Astrocyte of the spinal cord (primary cell): ENCODE results near the gene ADARB1.
A peak's percentile ranks its signal among the peaks of the same experiment; 100 is the strongest.

Source experiments
- DNase-seq: peaks from one replicate; pipeline ENCODE4 v3.0.0; 2011; ENCODE audit warnings: low read depth, low spot score
- H3K4me3 ChIP-seq: 2 replicates; pipeline ENCODE4 v1.5.1; 2011; ENCODE audit warnings: low read depth, mild to moderate bottlenecking, low read length, moderate library complexity
- in situ Hi-C: cut with HindIII; loops from 2 replicates; pipeline ENCODE4 v1.10.0; 2017; ENCODE audit warnings: low sequenced_read_pairs
- TF ChIP-seq, protein P1 (sequence below): IDR thresholded peaks from 2 replicates; pipeline ENCODE4 v1.5.1; 2012; ENCODE audit warnings: low read depth, mild to moderate bottlenecking, low read length, inconsistent platforms

ADARB1 gene

DNA sequence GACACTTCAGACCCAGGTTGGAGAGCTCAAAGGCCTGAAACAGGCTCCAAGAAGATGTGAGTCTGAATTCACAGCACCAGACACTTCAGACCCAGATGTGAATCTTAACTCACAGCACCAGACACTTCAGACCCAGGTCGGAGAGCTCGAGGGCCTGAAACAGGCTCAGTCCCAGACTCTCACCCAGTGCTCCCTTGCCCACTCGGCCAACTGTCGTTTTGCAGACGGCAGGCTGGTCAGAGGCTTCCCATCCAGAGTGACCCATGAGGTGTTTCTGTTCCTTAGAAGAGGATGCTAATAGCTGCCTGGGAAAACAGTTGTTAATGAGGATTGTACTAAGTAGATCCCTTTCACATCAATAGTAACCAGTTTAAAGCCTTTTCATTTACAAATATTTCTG is 88.4 kb downstream of the ADARB1 start:
- no peak overlapping the region for H3K4me3 ChIP-seq
- in situ Hi-C loops, result no loop called here
- TF ChIP-seq, protein P1, sequence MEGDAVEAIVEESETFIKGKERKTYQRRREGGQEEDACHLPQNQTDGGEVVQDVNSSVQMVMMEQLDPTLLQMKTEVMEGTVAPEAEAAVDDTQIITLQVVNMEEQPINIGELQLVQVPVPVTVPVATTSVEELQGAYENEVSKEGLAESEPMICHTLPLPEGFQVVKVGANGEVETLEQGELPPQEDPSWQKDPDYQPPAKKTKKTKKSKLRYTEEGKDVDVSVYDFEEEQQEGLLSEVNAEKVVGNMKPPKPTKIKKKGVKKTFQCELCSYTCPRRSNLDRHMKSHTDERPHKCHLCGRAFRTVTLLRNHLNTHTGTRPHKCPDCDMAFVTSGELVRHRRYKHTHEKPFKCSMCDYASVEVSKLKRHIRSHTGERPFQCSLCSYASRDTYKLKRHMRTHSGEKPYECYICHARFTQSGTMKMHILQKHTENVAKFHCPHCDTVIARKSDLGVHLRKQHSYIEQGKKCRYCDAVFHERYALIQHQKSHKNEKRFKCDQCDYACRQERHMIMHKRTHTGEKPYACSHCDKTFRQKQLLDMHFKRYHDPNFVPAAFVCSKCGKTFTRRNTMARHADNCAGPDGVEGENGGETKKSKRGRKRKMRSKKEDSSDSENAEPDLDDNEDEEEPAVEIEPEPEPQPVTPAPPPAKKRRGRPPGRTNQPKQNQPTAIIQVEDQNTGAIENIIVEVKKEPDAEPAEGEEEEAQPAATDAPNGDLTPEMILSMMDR, result no peak
- no peak for DNase-seq

DNA sequence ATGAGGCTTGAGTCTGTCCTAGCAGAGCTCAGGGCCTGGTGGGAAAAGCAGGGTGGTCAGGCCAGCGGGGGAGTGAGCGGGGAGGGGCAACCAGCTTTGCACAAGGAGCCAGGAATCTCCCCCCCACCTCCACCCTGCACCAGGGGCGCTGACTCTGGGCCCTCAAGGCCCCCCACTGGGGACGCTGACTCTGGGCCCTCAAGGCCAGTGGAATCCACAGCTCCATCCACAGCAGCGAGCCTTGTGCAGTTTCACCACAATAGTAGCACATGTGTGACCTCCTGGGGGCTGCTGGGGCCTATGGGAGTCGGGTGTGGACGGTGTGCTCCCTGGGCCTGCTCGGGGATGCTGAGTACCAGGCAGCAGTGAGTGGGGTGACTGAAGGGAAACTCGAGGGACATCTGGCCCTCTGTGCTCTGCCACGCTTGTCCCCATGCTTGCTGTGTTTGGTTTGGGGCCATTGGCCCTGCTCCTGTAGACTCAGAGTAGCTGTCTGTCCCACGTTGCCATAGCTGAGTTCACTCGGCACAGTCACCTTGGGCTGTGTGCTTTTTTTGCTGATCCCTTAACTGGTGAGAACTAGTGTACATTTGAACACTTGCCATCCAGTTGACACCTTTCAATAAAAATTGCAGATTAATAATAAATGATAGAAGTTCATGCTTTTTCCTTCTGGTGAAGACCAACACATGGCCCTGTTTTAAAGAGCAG is 89.2 kb downstream of the ADARB1 start:
- TF ChIP-seq, protein P1, result no peak
- no peak overlapping the region for H3K4me3 ChIP-seq
- DNase-seq, result no peak
- in situ Hi-C loops, result no loop called here

DNA sequence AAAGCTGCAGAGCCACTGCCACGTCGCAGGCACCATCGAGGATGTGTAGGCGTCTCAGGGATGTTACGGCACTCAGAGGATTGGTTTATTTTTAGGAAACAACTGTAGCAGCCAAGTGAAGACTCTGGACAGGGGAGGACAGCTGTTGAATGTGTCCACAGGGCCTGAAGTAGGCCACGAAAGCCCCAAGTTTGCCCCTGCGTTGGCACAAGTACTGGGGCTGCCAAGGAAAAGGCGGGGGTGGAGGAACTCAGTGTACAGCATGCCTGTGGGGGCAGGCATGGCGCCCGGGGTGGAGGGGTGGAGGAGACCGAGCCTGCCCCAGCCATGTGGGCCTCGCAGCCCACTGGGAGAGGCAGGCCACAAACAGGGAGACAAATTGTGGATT is 89.7 kb downstream of the ADARB1 start:
- DNase-seq, result no peak
- in situ Hi-C loops, result no loop called here
- H3K4me3 ChIP-seq, result no peak overlapping the region
- TF ChIP-seq, protein P1, result no peak

DNA sequence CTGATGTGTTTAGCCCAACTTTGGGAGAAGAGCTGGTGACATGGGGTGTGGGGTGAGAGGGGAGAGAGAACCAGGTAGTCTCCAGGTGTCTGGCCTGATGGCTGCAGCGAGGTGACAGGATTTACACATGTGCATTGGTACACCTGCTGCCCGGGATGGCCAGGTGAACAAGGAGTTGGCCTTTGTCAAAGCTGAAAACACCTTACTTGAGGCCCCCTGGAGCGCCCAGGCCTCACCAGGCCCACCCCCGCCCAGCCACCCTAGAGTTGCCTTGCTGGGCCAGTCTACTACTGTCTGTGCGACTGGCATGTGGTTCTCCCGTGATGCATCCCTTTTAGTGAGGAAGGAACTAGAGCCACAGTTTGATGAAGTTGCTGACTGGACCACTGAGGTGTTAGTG is 90.5 kb downstream of the ADARB1 start:
- DNase-seq, result no peak
- in situ Hi-C loops, result no loop called here
- no peak overlapping the region for H3K4me3 ChIP-seq
- TF ChIP-seq, protein P1, result no peak

DNA sequence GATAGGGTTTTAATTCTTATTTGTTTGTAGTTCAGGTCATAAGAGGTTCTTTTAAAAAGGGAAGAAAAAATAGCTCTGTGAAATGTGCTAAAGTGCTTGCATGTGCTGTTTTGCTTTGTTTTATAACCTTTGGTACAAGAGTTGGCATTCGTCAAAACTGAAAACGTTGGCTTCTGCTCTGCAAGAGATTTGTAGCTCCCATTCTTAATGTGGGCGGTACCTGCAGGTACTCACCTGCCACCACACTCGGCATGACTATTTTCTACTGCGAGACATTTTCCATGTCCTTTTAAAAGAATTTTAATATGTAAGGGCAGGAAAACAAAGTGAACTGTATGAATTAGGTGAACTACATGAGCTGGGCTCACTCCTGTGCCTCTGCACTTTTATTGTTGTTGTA is 92.6 kb downstream of the ADARB1 start:
- in situ Hi-C loops, result no loop called here
- no peak for DNase-seq
- TF ChIP-seq, protein P1, result no peak
- H3K4me3 ChIP-seq, result no peak overlapping the region

DNA sequence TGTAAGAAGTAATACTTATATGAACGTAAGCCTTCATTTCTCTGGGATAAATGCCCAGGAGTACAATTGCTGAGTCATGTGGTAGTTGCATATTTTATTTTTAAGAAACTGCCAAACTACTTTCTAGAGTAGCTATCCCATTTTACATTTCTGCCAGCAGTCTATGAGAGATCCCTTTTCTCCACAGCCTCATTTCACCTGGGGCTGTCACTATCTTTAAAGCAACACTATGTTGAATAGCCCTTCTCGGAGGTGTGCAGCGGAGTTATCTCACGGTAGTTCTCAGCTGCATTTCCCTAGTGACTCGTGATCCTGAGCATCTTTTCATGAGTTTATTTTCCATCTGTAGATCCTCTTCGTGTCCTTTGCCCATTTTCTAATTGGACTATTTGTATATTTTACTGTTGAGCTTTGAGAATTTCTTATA is 93.4 kb downstream of the ADARB1 start:
- in situ Hi-C loops, result no loop called here
- TF ChIP-seq, protein P1, result no peak
- no peak overlapping the region for H3K4me3 ChIP-seq
- DNase-seq, result peak; percentile 62
